Gastroesophageal sphincter (tissue), 4 donors: ENCODE data around the gene WDR18. TPM values are rescaled to one million over a fixed set of nuclear protein-coding genes. Genes with fewer than 3 reads are reported as not detected.

Experiments used
- ATAC-seq: fragments of 150-250 bp; one replicate; pipeline ENCODE4 v1.9.1; 2016; ENCODE audit warnings: mild to moderate bottlenecking, moderate library complexity
- H3K27ac ChIP-seq, 4 donors: fragments of 200-600 bp; sonication (generic) in 3 of 4; 1 replicate in 3 of 4; 2 replicates in 1 of 4; pipeline ENCODE4 v1.5.1; 2016 to 2019
- H3K27me3 ChIP-seq: fragments of 200-600 bp; sonication (generic); one replicate; pipeline ENCODE4 v1.5.1; 2019
- H3K36me3 ChIP-seq, 2 donors: fragments of 200-600 bp; sonication (generic); one replicate each; pipeline ENCODE4 v1.5.1; 2019; ENCODE audit warnings: control low read depth in 1 of 2
- H3K4me1 ChIP-seq, 3 donors: fragments of 200-600 bp; sonication (generic); 1 replicate in 2 of 3; 2 replicates in 1 of 3; pipeline ENCODE4 v1.5.1; 2016 to 2019; ENCODE audit warnings: control low read depth in 2 of 3
- H3K4me3 ChIP-seq, 2 donors: fragments of 200-600 bp; sonication (generic); one replicate each; pipeline ENCODE4 v1.5.1; 2019; ENCODE audit warnings: mild to moderate bottlenecking in 1 of 2, moderate library complexity in 1 of 2
- H3K9me3 ChIP-seq, 3 donors: fragments of 200-600 bp; sonication (generic); one replicate each; pipeline ENCODE4 v1.5.1; 2017 to 2019; ENCODE audit warnings: control low read depth in 2 of 3
- EP300 ChIP-seq: sonication (generic); formaldehyde crosslinking; IDR thresholded peaks from one replicate; pipeline ENCODE4 v1.6.1; 2017; ENCODE audit warnings: antibody characterized with exemption, mild to moderate bottlenecking
- POLR2A ChIP-seq, 2 donors: fragments of 450-650 bp; IDR thresholded peaks; one replicate each; pipeline ENCODE4 v1.6.1; 2017; ENCODE audit warnings: antibody characterized with exemption in 2 of 2, mild to moderate bottlenecking in 2 of 2, moderate library complexity in 1 of 2
- POLR2AphosphoS5 ChIP-seq: sonication (generic); formaldehyde crosslinking; IDR thresholded peaks from one replicate; pipeline ENCODE4 v1.6.1; 2017; ENCODE audit warnings: antibody characterized with exemption
- WGBS, 2 donors: methylation state at CpG; one replicate each; pipeline ENCODE4 v1.1.5; 2018; ENCODE audit warnings: low coverage in 1 of 2; 5-methylcytosine and 5-hydroxymethylcytosine counted together
- total RNA-seq, 4 donors: library from RNA; depleted of rRNA; stranded (reverse); fragments of >200 nt; gene quantifications; one replicate each; pipeline ENCODE4 v1.1.0, GENCODE V29; 2016
- TF ChIP-seq, protein P1 (sequence below), 4 experiments: fragments of 200-600 bp in 2 of 4; fragments of 450-650 bp in 2 of 4; sonication (generic) in 1 of 4; IDR thresholded peaks; one replicate each; pipeline ENCODE4 v1.5.1; 2017 to 2019; ENCODE audit warnings: antibody characterized with exemption in 4 of 4, mild to moderate bottlenecking in 2 of 4, moderate library complexity in 2 of 4

The WDR18 gene
- total RNA-seq, 4 donors from 2014 or later: 7.2 to 43.9 (median 20.1) TPM

DNA sequence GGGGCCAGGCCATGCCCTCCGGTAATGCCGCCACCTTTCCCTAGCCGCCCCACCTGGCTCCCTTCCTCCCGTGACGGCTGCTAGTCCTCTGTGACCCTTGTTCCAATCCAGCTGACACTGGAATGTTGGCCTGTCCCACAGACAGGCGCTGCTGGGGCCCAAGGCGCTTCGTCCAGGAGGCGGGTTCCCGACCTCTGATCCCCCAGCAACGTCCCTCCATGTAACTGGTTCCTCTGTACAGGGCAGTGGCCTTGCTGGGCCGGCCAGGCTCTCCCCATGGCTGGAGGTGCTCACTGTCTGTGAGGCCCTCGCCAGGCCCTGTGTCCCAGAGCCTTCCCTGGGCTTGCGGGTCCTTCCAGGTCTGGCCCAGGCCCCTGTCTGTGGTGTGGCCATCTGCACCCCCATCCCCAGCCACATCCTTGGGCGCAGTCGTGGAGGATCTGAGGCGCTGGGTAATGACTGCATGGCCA is 9.3 kb downstream of the WDR18 start:
- Histone ChIP-seq H3K4me3 (no peak overlapping the region), H3K36me3 (peaks cover 0 to 69% of the 10 kb centered on the region in 2 donors), H3K27ac (no peak overlapping the region), H3K9me3 (no peaks in the 10 kb centered on the region), H3K27me3 (peaks cover 49% of the 10 kb centered on the region), H3K4me1 (peaks cover 0 to 27% (median 7%) of the 10 kb centered on the region in 3 donors)
- WGBS, 2 donors: no CpG with 5 or more reads among the region's 17 CpGs
- ATAC-seq: no peak
- no peak for TF ChIP-seq POLR2AphosphoS5
- TF ChIP-seq EP300: no peak
- TF ChIP-seq POLR2A (IDR thresholded peaks at IDR 0.05): no peak
- TF ChIP-seq, protein P1, sequence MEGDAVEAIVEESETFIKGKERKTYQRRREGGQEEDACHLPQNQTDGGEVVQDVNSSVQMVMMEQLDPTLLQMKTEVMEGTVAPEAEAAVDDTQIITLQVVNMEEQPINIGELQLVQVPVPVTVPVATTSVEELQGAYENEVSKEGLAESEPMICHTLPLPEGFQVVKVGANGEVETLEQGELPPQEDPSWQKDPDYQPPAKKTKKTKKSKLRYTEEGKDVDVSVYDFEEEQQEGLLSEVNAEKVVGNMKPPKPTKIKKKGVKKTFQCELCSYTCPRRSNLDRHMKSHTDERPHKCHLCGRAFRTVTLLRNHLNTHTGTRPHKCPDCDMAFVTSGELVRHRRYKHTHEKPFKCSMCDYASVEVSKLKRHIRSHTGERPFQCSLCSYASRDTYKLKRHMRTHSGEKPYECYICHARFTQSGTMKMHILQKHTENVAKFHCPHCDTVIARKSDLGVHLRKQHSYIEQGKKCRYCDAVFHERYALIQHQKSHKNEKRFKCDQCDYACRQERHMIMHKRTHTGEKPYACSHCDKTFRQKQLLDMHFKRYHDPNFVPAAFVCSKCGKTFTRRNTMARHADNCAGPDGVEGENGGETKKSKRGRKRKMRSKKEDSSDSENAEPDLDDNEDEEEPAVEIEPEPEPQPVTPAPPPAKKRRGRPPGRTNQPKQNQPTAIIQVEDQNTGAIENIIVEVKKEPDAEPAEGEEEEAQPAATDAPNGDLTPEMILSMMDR (IDR thresholded peaks at IDR 0.05): no peak

DNA sequence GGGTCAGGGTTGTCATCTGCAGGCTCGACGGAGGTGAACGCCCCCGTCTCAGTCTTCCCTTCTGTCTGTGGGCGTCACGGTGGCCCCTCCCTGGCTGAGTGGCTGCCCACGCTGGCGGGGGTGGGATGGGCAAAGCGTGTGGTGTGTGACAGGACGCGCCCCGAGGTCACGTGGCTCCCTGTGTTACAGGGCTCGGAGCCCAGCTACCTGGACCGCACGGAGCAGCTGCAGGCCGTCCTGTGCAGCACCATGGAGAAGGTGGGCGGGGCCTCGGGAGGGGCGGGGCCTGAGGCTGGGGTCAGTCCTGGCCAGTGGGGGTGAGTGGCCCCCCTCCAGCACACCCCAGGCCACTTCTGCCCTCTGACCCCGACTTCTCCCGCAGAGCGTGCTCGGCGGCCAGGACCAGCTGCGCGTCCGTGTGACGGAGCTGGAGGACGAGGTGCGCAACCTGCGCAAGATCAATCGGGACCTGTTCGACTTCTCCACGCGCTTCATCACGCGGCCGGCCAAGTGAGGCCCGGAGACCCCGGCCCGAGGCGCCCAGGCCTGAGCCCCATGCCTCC is 9.8 kb downstream of the WDR18 start:
- 100% methylated on average over 5 of the region's 43 CpGs; no CpG with 5 or more reads in 1 of the 2 donors for WGBS, 2 donors
- Histone ChIP-seq H3K4me1 (peaks cover 0 to 27% (median 7%) of the 10 kb centered on the region in 3 donors), H3K27me3 (peaks cover 54% of the 10 kb centered on the region), H3K27ac (no peak overlapping the region), H3K36me3 (peaks cover 0 to 65% of the 10 kb centered on the region in 2 donors), H3K4me3 (no peak overlapping the region), H3K9me3 (no peaks in the 10 kb centered on the region)
- no peak for ATAC-seq
- TF ChIP-seq, protein P1 (IDR thresholded peaks at IDR 0.05): no peak
- TF ChIP-seq EP300 (no peak), POLR2A (IDR thresholded peaks at IDR 0.05) (no peak)

DNA sequence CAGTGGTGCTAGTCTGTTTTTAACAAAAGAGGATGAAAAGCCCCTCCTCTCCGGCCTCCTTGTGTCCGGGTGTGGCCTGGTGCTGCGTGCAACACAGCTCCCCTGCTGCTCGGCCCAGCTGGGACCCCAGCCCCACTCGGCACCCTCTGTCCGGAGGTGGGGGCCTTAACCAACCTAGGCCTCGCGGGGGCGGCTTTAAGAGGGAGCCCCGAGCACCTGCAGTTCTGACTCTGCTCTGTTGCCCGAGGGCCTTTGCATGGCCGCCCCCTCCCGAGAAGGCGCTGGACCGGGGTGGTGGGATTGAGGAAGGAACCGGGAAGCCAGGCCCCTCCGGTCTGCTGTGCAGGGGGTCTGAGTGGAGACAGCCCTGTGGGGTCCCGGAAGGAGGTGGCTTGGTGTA is 10.4 kb downstream of the WDR18 start:
- ATAC-seq: no peak
- Histone ChIP-seq H3K36me3 (peaks cover 0 to 60% of the 10 kb centered on the region in 2 donors), H3K4me3 (no peak overlapping the region), H3K9me3 (no peaks in the 10 kb centered on the region), H3K4me1 (peaks cover 0 to 27% (median 7%) of the 10 kb centered on the region in 3 donors), H3K27ac (no peak overlapping the region), H3K27me3 (peaks cover 60% of the 10 kb centered on the region)
- no CpG with 5 or more reads among the region's 18 CpGs for WGBS, 2 donors
- TF ChIP-seq EP300 (no peak), POLR2AphosphoS5 (no peak), POLR2A (IDR thresholded peaks at IDR 0.05) (no peak)
- TF ChIP-seq, protein P1 (IDR thresholded peaks at IDR 0.05): no peak

DNA sequence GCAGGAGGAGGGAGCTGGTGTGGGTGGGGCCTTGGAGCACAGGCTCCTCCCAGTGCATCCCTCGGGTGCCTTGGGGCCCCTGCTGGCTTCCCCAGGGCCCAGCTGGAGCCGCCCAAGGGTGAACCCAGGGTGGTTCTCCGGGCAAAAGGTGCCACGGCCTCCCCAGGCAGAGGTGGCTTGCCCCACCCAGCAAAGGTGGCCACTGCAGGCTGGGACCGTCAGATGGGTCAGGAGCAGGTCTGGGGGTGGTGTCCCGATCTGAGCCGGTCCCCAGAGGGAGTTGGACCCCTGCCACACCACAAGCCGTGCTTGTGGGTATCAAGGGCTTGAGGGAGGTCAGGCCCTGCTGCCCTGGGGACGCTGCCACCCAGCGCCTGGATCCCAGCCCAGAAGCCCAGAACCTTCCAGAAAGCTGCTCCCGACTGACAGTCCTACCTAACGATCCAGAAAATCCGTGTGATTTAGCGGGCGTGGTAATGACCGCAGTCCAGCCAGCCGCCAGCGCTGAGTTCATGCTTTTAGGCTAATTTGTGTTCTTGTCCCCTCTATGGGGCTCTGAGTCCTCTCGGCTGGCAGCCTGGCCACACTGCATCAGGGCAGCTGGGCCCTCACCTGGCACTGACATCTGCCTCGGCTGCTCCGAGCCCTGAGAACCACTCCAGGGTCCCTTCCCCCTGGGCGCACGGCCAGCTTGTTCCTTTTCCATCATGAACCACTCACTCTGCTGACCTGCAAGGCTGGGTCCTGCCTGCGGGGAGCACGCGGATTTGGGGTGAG is 11.1 kb downstream of the WDR18 start:
- Histone ChIP-seq H3K4me3 (no peak overlapping the region), H3K36me3 (peaks cover 0 to 52% of the 10 kb centered on the region in 2 donors), H3K27ac (no peak overlapping the region), H3K27me3 (peaks cover 67% of the 10 kb centered on the region), H3K4me1 (peaks cover 0 to 24% (median 10%) of the 10 kb centered on the region in 3 donors), H3K9me3 (no peaks in the 10 kb centered on the region)
- TF ChIP-seq POLR2A (IDR thresholded peaks at IDR 0.05) (no peak), EP300 (no peak), POLR2AphosphoS5 (no peak)
- TF ChIP-seq, protein P1 (IDR thresholded peaks at IDR 0.05): no peak
- ATAC-seq: no peak
- 60% methylated on average over 2 of the region's 26 CpGs; no CpG with 5 or more reads in 1 of the 2 donors for WGBS, 2 donors
